SKM-1 treated with dmso at 0.1 percent for 144 hours (cell line): ENCODE data around the gene MYO1H.

ENCODE experiments used
- DNase-seq: peaks from one replicate; lab custom pipeline; 2025; ENCODE audit not compliant: unreplicated experiment; lab: John Stamatoyannopoulos, UW

MYO1H gene

DNA sequence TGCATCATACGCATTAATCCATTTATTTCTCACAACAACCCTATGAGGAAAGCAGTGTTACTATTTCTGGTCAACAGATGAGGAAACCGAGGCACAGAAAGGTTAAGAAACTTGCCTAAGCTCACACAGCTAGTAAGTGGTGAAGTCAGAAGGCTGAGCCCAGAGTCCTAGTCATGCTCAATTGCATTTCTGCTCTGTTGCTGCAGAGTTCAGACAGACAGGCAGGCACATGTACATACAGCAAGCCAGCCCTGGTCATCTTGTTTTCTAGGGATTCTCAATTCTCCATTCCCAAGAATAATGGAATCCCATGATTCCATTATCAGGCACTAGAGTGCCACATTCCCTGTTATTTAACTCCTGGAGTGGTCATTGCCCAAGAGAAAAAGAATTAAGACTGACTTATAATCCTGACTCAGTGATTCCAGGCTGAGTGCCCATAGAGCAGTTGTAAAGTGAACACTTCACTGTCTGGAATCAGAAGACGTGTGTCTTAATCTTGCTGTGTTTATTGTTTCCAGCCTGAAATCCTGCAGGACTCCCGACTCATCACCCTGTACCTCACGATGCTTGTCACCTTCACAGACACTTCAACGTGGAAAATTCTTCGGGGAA, 140.5 kb downstream of the MYO1H start:
- no peak for DNase-seq

DNA sequence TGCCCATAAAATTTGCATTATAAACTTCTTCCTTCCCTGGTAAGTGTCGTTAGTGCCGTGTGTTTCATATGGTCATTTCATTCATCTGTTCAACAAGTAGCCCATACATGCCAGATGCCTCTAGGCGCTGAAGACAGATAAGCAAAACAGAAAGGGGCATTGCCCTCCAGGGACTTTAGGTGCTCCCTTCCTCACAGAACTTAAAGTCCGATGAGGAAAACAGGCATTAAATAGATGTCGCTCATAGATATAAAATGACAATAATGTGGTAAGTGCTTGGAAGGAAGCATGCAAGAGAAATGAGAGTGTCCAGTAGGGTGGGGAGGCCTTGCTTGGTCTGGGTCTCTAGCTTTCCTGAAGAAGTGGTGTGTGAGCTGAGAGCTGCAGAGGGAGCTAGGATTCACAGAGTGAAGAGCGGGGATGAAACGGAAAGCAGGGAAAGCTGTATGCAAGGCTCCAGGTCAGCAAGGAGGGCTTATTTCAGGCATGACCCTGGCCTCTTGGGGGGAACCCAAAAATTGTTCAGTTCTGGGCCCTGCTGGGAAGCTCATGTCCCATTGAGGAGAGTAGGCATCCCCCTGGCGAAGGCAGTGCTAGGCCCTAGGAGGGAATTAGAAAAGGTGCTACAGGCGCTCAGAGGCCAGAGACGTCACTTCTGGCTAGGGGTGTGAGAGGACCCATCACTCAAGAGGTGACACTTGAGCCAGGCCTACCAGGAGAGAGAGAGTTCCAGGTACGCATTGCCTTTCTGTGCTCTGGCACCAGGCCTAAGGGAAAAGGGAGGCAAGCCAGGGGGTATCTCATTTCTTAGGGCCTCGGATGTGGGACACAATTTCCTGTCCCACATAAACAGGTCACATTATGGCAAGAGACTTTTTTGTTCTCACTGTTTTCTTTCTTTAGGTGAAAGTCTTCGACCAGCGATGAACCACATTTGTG, 141.6 kb downstream of the MYO1H start:
- DNase-seq: no peak

- no peak for DNase-seq
These were observed 142.4 kb downstream of the MYO1H start for GRCh38 chr12:109489955-109490565.

DNA sequence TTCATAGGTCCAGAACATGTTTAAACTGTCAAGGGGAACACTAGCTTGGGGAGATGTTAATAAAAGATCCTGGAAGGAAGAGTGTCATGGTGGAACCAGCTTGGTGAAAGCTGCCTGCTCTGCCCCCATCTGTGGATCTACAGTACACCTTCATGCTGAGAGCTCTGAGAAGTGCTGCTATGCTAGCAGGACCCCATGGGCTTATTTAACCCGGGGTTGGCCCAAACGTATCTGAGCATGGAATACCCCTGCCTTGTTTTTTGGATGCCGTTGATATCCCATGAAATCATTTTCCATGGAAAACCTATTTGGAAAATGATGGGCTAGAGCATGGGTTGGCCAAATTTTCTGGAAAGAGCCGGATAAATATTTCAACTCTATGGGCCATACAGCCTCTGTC, 144.0 kb downstream of the MYO1H start:
- DNase-seq: no peak

- DNase-seq: no peak
These were observed 144.7 kb downstream of the MYO1H start for GRCh38 chr12:109492371-109492770.

DNA sequence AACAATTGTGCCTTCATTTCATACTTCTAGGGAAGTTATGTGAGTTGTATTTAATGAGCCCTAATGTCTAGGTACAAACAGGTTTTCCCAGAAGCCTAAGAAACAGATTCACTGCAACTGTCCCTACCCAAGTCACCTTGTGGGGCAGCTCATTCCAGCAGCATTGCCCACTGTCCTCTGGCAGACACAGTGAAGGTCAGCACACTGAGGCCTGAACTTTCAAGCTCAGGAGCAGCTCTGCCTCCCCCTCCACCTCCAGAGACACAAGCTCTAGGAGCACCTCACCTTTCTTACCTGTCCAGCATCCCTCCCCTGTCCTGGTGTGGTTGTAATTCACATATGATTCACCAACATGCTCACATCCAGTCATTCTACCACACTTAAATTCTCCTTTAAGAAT, 145.4 kb downstream of the MYO1H start:
- no peak for DNase-seq

GRCh38 chr12:109493938-109494337, 146.2 kb downstream of the MYO1H start:
- no peak for DNase-seq

- no peak for DNase-seq
These were observed 146.7 kb downstream of the MYO1H start for GRCh38 chr12:109494348-109494881.

- DNase-seq: no peak
These were observed 147.3 kb downstream of the MYO1H start for GRCh38 chr12:109495012-109495411.

- no peak for DNase-seq
These were observed 148.6 kb downstream of the MYO1H start for GRCh38 chr12:109496306-109496705.

DNA sequence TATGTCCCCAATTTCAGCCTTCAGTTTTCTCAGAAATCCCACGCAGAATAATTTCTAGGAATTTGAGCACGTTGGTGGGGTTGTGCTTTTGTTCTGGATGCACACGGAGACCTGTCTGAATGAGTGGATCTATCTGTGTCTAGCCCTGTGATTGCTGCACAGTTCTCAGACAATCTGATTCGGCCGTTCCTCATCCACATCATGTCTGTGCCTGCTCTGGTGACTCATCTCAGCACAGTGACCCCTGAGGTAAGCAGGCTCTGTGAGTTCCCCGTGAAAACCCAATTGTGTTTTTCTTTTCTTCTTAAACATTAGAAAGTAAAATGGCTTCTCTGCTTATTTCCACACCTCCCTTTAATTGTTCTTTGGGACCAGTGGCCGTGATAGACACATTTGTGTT, 150.0 kb downstream of the MYO1H start:
- no peak for DNase-seq
